Right ventricle myocardium superior (tissue), 1 donor: ENCODE measurements around the gene MYH4. TPM values are rescaled to one million over a fixed set of nuclear protein-coding genes. Genes with fewer than 3 reads are reported as not detected.

ENCODE experiments used
- ATAC-seq: fragments of 200-7000 bp; cut with Tn5 transposase; one replicate; pipeline ENCODE4 v1.9.1; 2020; ENCODE audit warnings: mild to moderate bottlenecking; ENCODE audit not compliant: poor library complexity
- DNase-seq: peaks from one replicate; pipeline ENCODE4 v3.0.0-alpha.2; 2020
- intact Hi-C: fragments of 100-400 bp; cut with DNase I; formaldehyde crosslinking; loops from one replicate; pipeline ENCODE4 v1.11.2; 2022
- total RNA-seq: library from RNA; stranded (reverse); fragmentation: NEBNext Ultra II Directional; extraction: Animal tissue kit (Norgen Biotek cat#: 25700); gene quantifications from one replicate; pipeline ENCODE4 v1.2.1, GENCODE V29; 2021
- donor health status: DM: no; HTN: yes; CAD: no; lungs with severe emphysema.

MYH4 gene
- total RNA-seq, 1 donor from 2014 or later = not detected

DNA sequence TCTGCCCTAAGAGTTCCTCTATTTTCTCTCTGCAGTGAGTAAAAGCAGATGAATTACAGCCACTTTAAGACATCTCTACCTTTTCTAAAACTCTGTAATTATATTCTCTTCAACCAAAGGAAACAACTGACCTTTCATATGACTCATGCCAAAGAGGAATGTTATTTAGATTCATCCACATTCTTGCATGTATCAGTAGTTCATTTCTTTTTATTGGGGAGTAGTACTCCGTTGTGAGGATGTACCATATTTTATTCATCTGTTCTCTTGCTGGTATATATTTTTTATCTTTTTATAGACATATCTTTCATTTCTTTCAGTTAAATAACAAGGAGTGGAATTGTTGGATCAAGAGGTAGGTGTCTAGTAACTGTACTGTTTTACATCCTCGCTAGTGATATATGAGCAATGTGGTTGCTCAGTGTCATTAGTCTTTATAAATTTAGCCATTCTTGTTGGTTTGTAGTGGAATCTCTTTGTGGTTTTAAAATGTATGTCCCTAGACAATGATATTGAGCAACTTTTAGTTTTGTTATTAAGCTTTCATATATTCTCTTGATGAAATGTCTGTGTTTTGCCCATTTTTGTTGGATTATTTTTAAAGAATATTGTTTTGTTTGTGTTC, 39.8 kb downstream of the MYH4 start:
- ATAC-seq (no peak), DNase-seq (no peak)
- intact Hi-C loops = no loop called here

GRCh38 chr17:10428781-10429180, 40.6 kb downstream of the MYH4 start:
- DNase-seq (no peak), ATAC-seq (no peak)
- intact Hi-C loops = no loop called here

DNA sequence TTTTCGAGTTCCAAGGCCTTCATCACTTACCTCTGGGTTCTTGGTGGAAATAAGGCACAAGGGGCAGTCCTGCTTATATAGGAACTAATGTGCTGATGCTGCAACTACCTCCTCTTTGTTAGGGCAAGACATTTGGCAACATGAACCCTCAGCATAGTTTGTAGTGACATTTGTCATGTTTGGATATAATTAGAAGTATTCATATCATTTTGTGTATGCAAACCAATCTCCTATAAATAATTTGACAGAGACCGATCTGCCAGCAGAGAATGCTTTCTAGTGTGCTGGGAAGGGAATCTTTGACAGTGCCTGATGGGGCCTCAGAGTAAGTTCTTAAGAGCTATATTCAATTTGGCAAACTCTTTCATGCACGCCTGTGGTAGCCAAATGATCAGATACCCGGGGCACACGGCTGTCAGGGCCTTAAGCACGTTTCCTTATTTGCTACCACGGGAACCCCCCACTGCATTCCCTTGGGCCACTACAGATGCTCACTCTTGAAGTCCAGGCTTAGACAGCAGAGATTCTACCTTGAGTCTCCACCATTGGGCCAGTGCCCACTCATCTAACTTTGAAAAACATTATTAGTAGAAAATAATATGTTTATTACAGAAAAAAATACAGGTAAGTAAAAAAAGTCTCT, 47.3 kb downstream of the MYH4 start, which contains the start of gene MYH8:
TSS of gene MYH8 (minus strand) at position 51 of the 643 bp plus-strand sequence. CDS start 1,723 bp downstream, outside the sequence.
- DNase-seq (no peak), ATAC-seq (no peak)
- intact Hi-C loops = no loop called here

DNA sequence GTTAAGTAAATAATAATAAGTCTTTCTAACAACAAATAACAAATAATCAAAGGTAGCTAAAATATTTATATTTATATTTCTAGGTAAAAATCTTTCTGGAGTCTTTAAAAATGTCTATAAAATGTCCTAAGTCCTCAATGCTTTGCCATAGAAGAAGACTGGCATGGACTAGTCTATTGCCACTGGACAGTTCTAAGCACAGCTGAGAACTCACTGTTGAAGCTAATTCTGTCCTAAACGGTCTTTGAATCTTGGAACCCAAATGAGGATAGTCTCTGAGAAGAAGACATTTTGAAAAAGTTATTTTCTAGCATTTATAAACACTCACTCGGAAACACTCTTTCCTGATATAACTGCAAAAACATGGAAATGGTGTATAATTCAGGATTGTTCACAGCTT, 48.1 kb downstream of the MYH4 start:
- intact Hi-C loops = no loop called here
- no peak for DNase-seq
- no peak for ATAC-seq

- DNase-seq (no peak), ATAC-seq (no peak)
- intact Hi-C loops = no loop called here
Measured at GRCh38 chr17:10420811-10421210, 48.5 kb downstream of the MYH4 start.

GRCh38 chr17:10417431-10417830, 51.9 kb downstream of the MYH4 start:
- no peak for ATAC-seq
- DNase-seq = no peak
- intact Hi-C loops = no loop called here

GRCh38 chr17:10415161-10415560, 54.2 kb downstream of the MYH4 start:
- DNase-seq (no peak), ATAC-seq (no peak)
- intact Hi-C loops = no loop called here

DNA sequence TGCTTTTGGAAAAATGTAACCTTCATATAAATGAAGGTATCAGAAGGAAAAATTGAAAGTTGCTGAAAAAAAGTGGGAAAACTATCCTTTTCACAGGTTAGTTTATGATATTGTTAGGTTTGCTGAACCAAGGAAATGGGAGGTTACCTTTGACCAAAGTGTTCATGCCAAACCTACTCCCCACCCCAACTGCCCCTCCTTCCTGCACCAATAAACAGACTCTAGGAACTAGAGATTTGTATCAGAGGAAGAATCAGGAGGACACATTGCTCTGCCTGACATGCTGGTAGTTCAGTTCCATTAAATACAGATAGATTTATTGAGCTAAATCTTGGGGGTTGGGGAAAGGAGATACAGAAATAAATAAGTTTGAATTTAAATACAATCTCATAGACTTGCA, 65.8 kb downstream of the MYH4 start:
- intact Hi-C loops = no loop called here
- DNase-seq = no peak

DNA sequence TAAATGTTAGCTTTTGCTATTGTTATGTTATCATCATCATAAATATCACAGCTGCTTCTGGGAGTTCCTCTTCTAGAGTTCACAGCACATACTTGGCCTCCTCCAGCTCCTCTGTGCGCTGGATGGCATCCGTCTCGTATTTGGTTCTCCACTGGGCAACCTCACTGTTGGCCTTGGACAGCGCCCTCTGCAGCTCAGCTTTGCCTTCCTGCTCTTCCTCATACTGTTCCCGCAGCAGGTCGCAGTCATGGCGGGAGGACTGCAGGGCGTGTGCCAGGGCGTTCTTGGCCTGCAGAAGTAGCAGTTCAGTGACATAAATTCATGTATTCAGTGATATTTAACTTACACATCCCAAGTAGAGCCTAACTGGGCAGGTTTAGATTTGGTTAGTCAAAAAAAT, 71.0 kb downstream of the MYH4 start:
- ATAC-seq = no peak
- intact Hi-C loops = no loop called here
- no peak for DNase-seq

More for the DNA sequence above, 65.8 kb downstream of the MYH4 start:
- ATAC-seq = no peak

- no peak for DNase-seq
- intact Hi-C loops = no loop called here
- ATAC-seq = no peak
Measured at GRCh38 chr17:10396524-10397163, 72.7 kb downstream of the MYH4 start.

DNA sequence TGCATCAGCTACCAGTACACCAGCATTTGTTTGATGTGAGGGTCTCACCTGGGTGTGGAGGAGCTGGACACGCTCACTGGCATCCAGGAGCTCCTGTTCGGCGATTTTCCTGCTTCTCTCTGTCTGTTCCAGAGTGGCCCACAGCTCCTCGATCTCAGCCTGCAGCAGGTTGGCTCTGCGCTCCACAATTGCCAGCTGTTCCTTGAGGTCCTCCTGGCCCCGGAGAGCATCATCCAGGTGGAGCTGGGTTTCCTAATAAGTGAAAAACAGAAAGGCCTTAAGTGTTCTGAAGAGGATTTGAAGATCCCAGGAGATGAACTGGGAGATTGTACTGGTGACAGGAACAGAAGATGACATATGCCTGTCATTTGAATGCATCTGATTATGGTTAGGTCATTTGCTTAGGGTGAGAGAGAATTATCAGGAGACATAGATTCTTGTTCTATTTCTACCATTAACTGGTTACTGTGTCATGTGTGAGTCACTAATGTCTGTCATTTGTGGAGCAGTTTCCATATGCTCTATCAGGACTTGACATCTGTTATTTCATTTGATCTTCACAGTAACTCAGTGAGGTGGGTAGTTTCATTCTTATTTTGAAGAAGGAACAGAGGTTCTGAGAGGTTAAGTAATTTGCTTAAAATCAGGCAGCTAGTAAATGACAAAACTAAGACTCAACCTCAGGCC, 75.0 kb downstream of the MYH4 start:
- intact Hi-C loops = no loop called here
- ATAC-seq (no peak), DNase-seq (no peak)

Other genes with a start within 250 kb of the MYH4 start
- gene MYH13, start 96.6 kb downstream of the MYH4 start, total RNA-seq = not detected
- not detected for gene MYH8, start 47.6 kb downstream of the MYH4 start, total RNA-seq
- gene MYH1, start 49.0 kb upstream of the MYH4 start, total RNA-seq = not detected
- not detected for gene MYH2, start 80.1 kb upstream of the MYH4 start, total RNA-seq
- gene MYH3, start 187.8 kb upstream of the MYH4 start, total RNA-seq = 0.22 TPM
- 27.6 TPM for gene SCO1, start 228.0 kb upstream of the MYH4 start, total RNA-seq
- 3.3 TPM for gene ADPRM, start 228.0 kb upstream of the MYH4 start, total RNA-seq